Naive thymus-derived CD8-positive, alpha-beta T cell (primary cell): ENCODE data around the gene OTOP2. TPM values are rescaled to one million over a fixed set of nuclear protein-coding genes. Genes with fewer than 3 reads are reported as not detected.

Source experiments
- ATAC-seq, 2 donors: fragments of 150-1000 bp; cut with Tn5 transposase in 1 of 2; sonication (Bioruptor Pico), chemical (Tn5 transposase) in 1 of 2; 1 replicate in 1 of 2; 2 replicates in 1 of 2; pipeline ENCODE4 v1.10.0; 2021; ENCODE audit warnings: mild to moderate bottlenecking in 2 of 2, moderate library complexity in 2 of 2
- POLR2A ChIA-PET: fragments of 350-600 bp; sonication (Branson Sonifier 250); formaldehyde crosslinking; loops from one replicate; lab custom pipeline; 2021; ENCODE audit warnings: antibody characterized with exemption; lab: Charles Lee
- DNase-seq, 10 donors: peaks; one replicate each; pipeline versions ENCODE4 v3.0.0 to v3.0.0-alpha.2; 2020 to 2022
- H3K27ac Mint-ChIP-seq, 10 donors: one replicate each; pipeline ENCODE4 v1.8.0; 2020 to 2022; ENCODE audit warnings: mild to moderate bottlenecking in 10 of 10, mixed read lengths in 10 of 10, moderate library complexity in 4 of 10, inconsistent platforms in 1 of 10
- H3K27me3 Mint-ChIP-seq, 5 donors: one replicate each; pipeline ENCODE4 v1.8.0; 2021 to 2022; ENCODE audit warnings: mixed read lengths in 5 of 5
- H3K36me3 Mint-ChIP-seq, 3 donors: one replicate each; pipeline ENCODE4 v1.8.0; 2020 to 2022; ENCODE audit warnings: mixed read lengths in 3 of 3, mild to moderate bottlenecking in 2 of 3, inconsistent platforms in 1 of 3
- H3K4me1 Mint-ChIP-seq, 4 donors: one replicate each; pipeline ENCODE4 v1.8.0; 2021 to 2022; ENCODE audit warnings: mixed read lengths in 4 of 4
- H3K4me3 Mint-ChIP-seq, 10 donors: one replicate each; pipeline ENCODE4 v1.8.0; 2020 to 2022; ENCODE audit warnings: mild to moderate bottlenecking in 10 of 10, mixed read lengths in 10 of 10, moderate library complexity in 6 of 10, inconsistent platforms in 1 of 10
- H3K9me3 Mint-ChIP-seq, 9 donors: one replicate each; pipeline ENCODE4 v1.8.0; 2020 to 2022; ENCODE audit warnings: mixed read lengths in 9 of 9, mild to moderate bottlenecking in 3 of 9, inconsistent platforms in 1 of 9, moderate library complexity in 1 of 9
- polyA plus RNA-seq, 3 donors: library from polyadenylated mRNA; unstranded; fragments of 300-500 nt; fragmentation: Illumina TruSeq; gene quantifications; one replicate each; pipeline ENCODE4 v1.2.3, GENCODE V29; 2021
- total RNA-seq, 8 experiments: library from RNA in 2 of 8; stranded (reverse) in 2 of 8; gene quantifications; one replicate each; pipeline ENCODE4 v1.2.3 and lab custom pipeline; 2021 to 2026

The OTOP2 gene
- total and polyA plus RNA-seq, 5 experiments from 2014 or later = not detected

GRCh38 chr17:74951680-74952421 lies 27.8 kb downstream of the OTOP2 start:
- H3K36me3 Mint-ChIP-seq = peaks cover 0 to 6% (median 1%) of the 10 kb centered on the region in 3 donors
- DNase-seq = no peak
- H3K4me1 Mint-ChIP-seq = no peaks in the 10 kb centered on the region
- no peak overlapping the region for H3K27ac Mint-ChIP-seq
- H3K4me3 Mint-ChIP-seq = no peak overlapping the region
- no peak for ATAC-seq
- peaks cover 0 to 5% (median 0%) of the 10 kb centered on the region in 5 donors for H3K27me3 Mint-ChIP-seq
- POLR2A ChIA-PET = interaction anchor here (0.6 to 1.0 kb wide), 2 partner anchors 9 to 11 kb away, joined by 3 read pairs; no protein-coding TSS in a partner anchor
- H3K9me3 Mint-ChIP-seq = no peaks in the 10 kb centered on the region

- no peaks in the 10 kb centered on the region for H3K9me3 Mint-ChIP-seq
- no peak overlapping the region for H3K27ac Mint-ChIP-seq
- no peaks in the 10 kb centered on the region for H3K4me1 Mint-ChIP-seq
- DNase-seq (no peak), ATAC-seq (no peak)
- peaks cover 0 to 6% (median 1%) of the 10 kb centered on the region in 3 donors for H3K36me3 Mint-ChIP-seq
- no peak overlapping the region for H3K4me3 Mint-ChIP-seq
- peaks cover 0 to 5% (median 0%) of the 10 kb centered on the region in 5 donors for H3K27me3 Mint-ChIP-seq
- POLR2A ChIA-PET = interaction anchor here (1.0 kb wide), 1 partner anchor 12 kb away, joined by 3 read pairs; no protein-coding TSS in a partner anchor
Observed at GRCh38 chr17:74952431-74953133, 28.5 kb downstream of the OTOP2 start.

GRCh38 chr17:74953134-74953687 lies 29.1 kb downstream of the OTOP2 start:
- Mint-ChIP-seq H3K4me1 (peaks cover 0 to 2% (median 0%) of the 10 kb centered on the region in 4 donors), H3K27ac (no peak overlapping the region), H3K36me3 (peaks cover 0 to 6% (median 1%) of the 10 kb centered on the region in 3 donors), H3K27me3 (peaks cover 0 to 1% (median 0%) of the 10 kb centered on the region in 5 donors), H3K4me3 (no peak overlapping the region), H3K9me3 (no peaks in the 10 kb centered on the region)
- ATAC-seq (no peak), DNase-seq (no peak)
- POLR2A ChIA-PET = interaction anchor here (1.0 kb wide), 1 partner anchor 12 kb away, joined by 3 read pairs; no protein-coding TSS in a partner anchor

GRCh38 chr17:74954115-74954514 lies 30.0 kb downstream of the OTOP2 start:
- Mint-ChIP-seq H3K9me3 (no peaks in the 10 kb centered on the region), H3K4me1 (peaks cover 0 to 2% (median 0%) of the 10 kb centered on the region in 4 donors), H3K27me3 (peaks cover 0 to 1% (median 0%) of the 10 kb centered on the region in 5 donors), H3K27ac (no peak overlapping the region), H3K36me3 (peaks cover 0 to 6% (median 1%) of the 10 kb centered on the region in 3 donors), H3K4me3 (no peak overlapping the region)
- POLR2A ChIA-PET = no interaction called here
- DNase-seq = no peak
- no peak for ATAC-seq

- Mint-ChIP-seq H3K36me3 (peaks cover 0 to 6% (median 1%) of the 10 kb centered on the region in 3 donors), H3K4me1 (peaks cover 0 to 2% (median 0%) of the 10 kb centered on the region in 4 donors), H3K4me3 (no peak overlapping the region), H3K27me3 (peaks cover 0 to 1% (median 0%) of the 10 kb centered on the region in 5 donors), H3K27ac (no peak overlapping the region), H3K9me3 (no peaks in the 10 kb centered on the region)
- ATAC-seq (no peak), DNase-seq (no peak)
- POLR2A ChIA-PET = no interaction called here
Observed at GRCh38 chr17:74954665-74955421, 30.8 kb downstream of the OTOP2 start.

GRCh38 chr17:74956093-74956492 lies 32.0 kb downstream of the OTOP2 start:
- H3K4me1 Mint-ChIP-seq = peaks cover 0 to 2% (median 0%) of the 10 kb centered on the region in 4 donors
- ATAC-seq = no peak
- POLR2A ChIA-PET = no interaction called here
- H3K27ac Mint-ChIP-seq = no peak overlapping the region
- no peaks in the 10 kb centered on the region for H3K9me3 Mint-ChIP-seq
- no peak for DNase-seq
- H3K36me3 Mint-ChIP-seq = peaks cover 0 to 6% (median 1%) of the 10 kb centered on the region in 3 donors
- H3K4me3 Mint-ChIP-seq = no peak overlapping the region
- peaks cover 0 to 1% (median 0%) of the 10 kb centered on the region in 5 donors for H3K27me3 Mint-ChIP-seq

- DNase-seq (peak; percentile 53 to 84 (median 74)), ATAC-seq (peak; percentile 62 to 74)
- POLR2A ChIA-PET = interaction anchor here (0.5 to 1.0 kb wide), 2 partner anchors 39 to 167 kb away, joined by 4 to 5 read pairs; no protein-coding TSS in a partner anchor
- no peaks in the 10 kb centered on the region for H3K9me3 Mint-ChIP-seq
- peaks cover 3 to 5% (median 4%) of the 10 kb centered on the region in 4 donors for H3K4me1 Mint-ChIP-seq
- no peak overlapping the region for H3K27ac Mint-ChIP-seq
- peak overlapping the region in 1 of 10 donors; percentile 43 for H3K4me3 Mint-ChIP-seq
- peaks cover 0 to 6% (median 1%) of the 10 kb centered on the region in 3 donors for H3K36me3 Mint-ChIP-seq
- H3K27me3 Mint-ChIP-seq = peaks cover 0 to 1% (median 0%) of the 10 kb centered on the region in 5 donors
Observed at GRCh38 chr17:74957935-74958740, 34.1 kb downstream of the OTOP2 start.

GRCh38 chr17:74959826-74960515 lies 35.9 kb downstream of the OTOP2 start:
- Mint-ChIP-seq H3K9me3 (no peaks in the 10 kb centered on the region), H3K4me3 (no peak overlapping the region), H3K36me3 (peaks cover 0 to 1% (median 0%) of the 10 kb centered on the region in 3 donors), H3K27ac (peak overlapping the region in 1 of 10 donors; percentile 62), H3K27me3 (no peaks in the 10 kb centered on the region), H3K4me1 (peaks cover 3 to 5% (median 4%) of the 10 kb centered on the region in 4 donors)
- no peak for ATAC-seq
- POLR2A ChIA-PET = interaction anchor here (1.0 to 2.5 kb wide), 2 partner anchors 53 to 75 kb away, joined by 4 to 19 read pairs; partner anchors contain the start of gene MRPL58
- no peak for DNase-seq

GRCh38 chr17:74960570-74961342 lies 36.7 kb downstream of the OTOP2 start:
- Mint-ChIP-seq H3K4me3 (no peak overlapping the region), H3K27me3 (no peaks in the 10 kb centered on the region), H3K27ac (peak overlapping the region in 2 of 10 donors; percentile 51 to 57), H3K36me3 (no peaks in the 10 kb centered on the region), H3K9me3 (no peaks in the 10 kb centered on the region), H3K4me1 (peaks cover 3 to 10% (median 4%) of the 10 kb centered on the region in 4 donors)
- peak; percentile 45 to 46 for ATAC-seq
- DNase-seq = peak in 6 of 10 donors; percentile 17 to 70 (median 24)
- POLR2A ChIA-PET = interaction anchor here (0.5 to 2.5 kb wide), 12 partner anchors 9 to 241 kb away, joined by 3 to 19 read pairs (median 5); partner anchors contain the start of genes HID1, MRPL58 and NT5C
